Activated CD4-positive, alpha-beta T cell treated with anti-CD3 and anti-CD28 coated beads, Interleukin-2, amount 50 U/mL, for 48 hours (primary cell): ENCODE data around the gene CNTRL.

Experiments used
- DNase-seq, 2 experiments: peaks; one replicate each; pipeline ENCODE4 v3.0.0-alpha.2; 2020

Gene CNTRL

GRCh38 chr9:121183666-121184423 lies 109.1 kb downstream of the CNTRL start:
- DNase-seq = no peak

- DNase-seq = no peak
These were observed 109.7 kb downstream of the CNTRL start for GRCh38 chr9:121184463-121184862.

- DNase-seq = no peak
These were observed 110.5 kb downstream of the CNTRL start for GRCh38 chr9:121185178-121185745.

- no peak for DNase-seq
These were observed 111.1 kb downstream of the CNTRL start for GRCh38 chr9:121185774-121186403.

- no peak for DNase-seq
These were observed 113.0 kb downstream of the CNTRL start for GRCh38 chr9:121187636-121188305.

- DNase-seq = no peak
These were observed 114.3 kb downstream of the CNTRL start for GRCh38 chr9:121189006-121189405.

- DNase-seq = no peak
These were observed 114.9 kb downstream of the CNTRL start for GRCh38 chr9:121189660-121190059.

- DNase-seq = no peak
These were observed 116.5 kb downstream of the CNTRL start for GRCh38 chr9:121191235-121191634.

- no peak for DNase-seq
These were observed 117.8 kb downstream of the CNTRL start for GRCh38 chr9:121192518-121192917.

GRCh38 chr9:121192959-121193640 lies 118.3 kb downstream of the CNTRL start:
- DNase-seq = no peak

- DNase-seq = no peak
These were observed 120.0 kb downstream of the CNTRL start for GRCh38 chr9:121194730-121195129.

- no peak for DNase-seq
These were observed 121.6 kb downstream of the CNTRL start for GRCh38 chr9:121196389-121196788.

- DNase-seq = no peak
These were observed 122.4 kb downstream of the CNTRL start for GRCh38 chr9:121197132-121197531.

GRCh38 chr9:121198512-121199042 lies 123.8 kb downstream of the CNTRL start:
- no peak for DNase-seq

- DNase-seq = no peak
These were observed 125.2 kb downstream of the CNTRL start for GRCh38 chr9:121199921-121200320.

- no peak for DNase-seq
These were observed 125.6 kb downstream of the CNTRL start for GRCh38 chr9:121200356-121200755.

- peak; percentile 43 to 51 for DNase-seq
These were observed 126.4 kb downstream of the CNTRL start for GRCh38 chr9:121201045-121201737.

- DNase-seq = peak; percentile 100
These were observed 127.2 kb downstream of the CNTRL start, which contains the start of gene RAB14 for GRCh38 chr9:121201738-121202533. Gene RAB14, minus strand, starts transcription at chr9:121201869. Its CDS starts 8,457 bp downstream, at chr9:121193412.

- DNase-seq = no peak
These were observed 129.4 kb downstream of the CNTRL start for GRCh38 chr9:121204121-121204520.

GRCh38 chr9:121204611-121205010 lies 129.9 kb downstream of the CNTRL start:
- no peak for DNase-seq
